Measurements from ENCODE around the gene ASCC2. TPM values are rescaled to one million over a fixed set of nuclear protein-coding genes. Genes with fewer than 3 reads are reported as not detected.

ASCC2 gene
- polyA plus RNA-seq, 1 experiment = 62.6 TPM

DNA sequence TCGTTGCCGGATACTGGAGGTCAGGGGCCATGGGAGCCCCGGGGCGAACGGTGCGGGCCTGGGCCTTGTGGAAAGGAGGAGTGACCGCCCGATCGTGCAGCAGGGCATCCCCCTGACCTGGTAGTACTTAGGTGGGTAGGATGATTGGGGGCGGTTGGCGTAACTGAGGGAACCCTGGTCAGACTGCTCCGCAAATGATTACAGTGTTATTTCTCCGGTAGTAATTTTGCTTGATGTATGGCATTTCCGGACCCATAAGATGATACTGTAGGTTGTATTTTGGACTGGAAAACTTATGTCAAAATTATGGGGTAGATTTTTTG is 45.7 kb upstream of the ASCC2 start:
- CTCF ChIA-PET = interaction anchor here (0.9 to 2.9 kb wide), 2 partner anchors 27 to 122 kb away, joined by 5 to 8 read pairs; no protein-coding TSS in a partner anchor
- Histone ChIP-seq H3K4me3 (ENCODE audit: low read depth, low read length) (peak overlapping the region; percentile 67), H3K36me3 (ENCODE audit: control insufficient read depth, insufficient read depth, low read length) (no peaks in the 10 kb centered on the region), H3K27me3 (ENCODE audit: control insufficient read depth, insufficient read depth, low read length) (no peaks in the 10 kb centered on the region)
- TF ChIP-seq, protein P1, sequence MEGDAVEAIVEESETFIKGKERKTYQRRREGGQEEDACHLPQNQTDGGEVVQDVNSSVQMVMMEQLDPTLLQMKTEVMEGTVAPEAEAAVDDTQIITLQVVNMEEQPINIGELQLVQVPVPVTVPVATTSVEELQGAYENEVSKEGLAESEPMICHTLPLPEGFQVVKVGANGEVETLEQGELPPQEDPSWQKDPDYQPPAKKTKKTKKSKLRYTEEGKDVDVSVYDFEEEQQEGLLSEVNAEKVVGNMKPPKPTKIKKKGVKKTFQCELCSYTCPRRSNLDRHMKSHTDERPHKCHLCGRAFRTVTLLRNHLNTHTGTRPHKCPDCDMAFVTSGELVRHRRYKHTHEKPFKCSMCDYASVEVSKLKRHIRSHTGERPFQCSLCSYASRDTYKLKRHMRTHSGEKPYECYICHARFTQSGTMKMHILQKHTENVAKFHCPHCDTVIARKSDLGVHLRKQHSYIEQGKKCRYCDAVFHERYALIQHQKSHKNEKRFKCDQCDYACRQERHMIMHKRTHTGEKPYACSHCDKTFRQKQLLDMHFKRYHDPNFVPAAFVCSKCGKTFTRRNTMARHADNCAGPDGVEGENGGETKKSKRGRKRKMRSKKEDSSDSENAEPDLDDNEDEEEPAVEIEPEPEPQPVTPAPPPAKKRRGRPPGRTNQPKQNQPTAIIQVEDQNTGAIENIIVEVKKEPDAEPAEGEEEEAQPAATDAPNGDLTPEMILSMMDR (IDR thresholded peaks at IDR 0.05; ENCODE audit: insufficient read depth, low read depth, low read length) = no peak
- POLR2A ChIA-PET = no interaction called here
- DNase-seq (ENCODE audit: low read depth) = no peak

DNA sequence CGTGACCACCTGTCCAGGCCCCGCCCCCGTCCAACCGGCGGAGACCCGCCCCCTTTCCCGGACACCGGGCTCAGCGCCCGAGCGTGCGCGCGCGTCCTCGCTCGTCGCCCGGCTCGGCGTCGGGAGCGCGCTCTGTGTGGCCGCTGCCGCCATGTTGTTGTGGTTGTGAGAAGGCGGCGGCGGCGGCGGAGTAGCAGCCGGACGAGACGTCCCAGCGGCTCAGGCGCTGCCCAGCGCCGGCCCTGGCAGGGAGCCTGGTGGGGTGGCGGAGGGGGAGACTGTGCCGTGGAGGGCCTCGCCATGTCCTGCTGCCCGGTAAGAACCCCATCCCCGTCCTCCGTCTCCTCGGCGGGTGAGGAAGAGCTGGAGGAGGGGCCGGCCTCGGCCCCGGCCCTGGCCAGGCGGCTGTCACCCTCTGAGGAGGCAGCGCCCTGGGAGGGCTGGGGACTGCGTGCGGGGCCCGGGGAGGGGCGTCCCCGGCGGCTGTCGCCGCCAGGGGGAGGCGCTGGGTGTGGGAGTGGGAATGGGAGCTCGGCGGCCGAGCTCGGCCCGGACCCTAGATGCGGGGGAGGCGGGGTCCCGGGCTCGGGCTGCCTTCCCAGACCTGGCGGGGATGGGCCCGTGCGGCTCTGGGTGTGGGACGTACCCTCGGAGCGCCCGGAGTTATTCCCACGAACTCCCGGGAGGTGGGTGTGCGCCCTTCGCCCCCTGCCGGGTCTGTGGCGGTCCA is 45.1 kb upstream of the ASCC2 start, which contains the start of gene MTMR3:
Gene MTMR3, plus strand, starts transcription at position 130 of the 730 bp plus-strand sequence. CDS start 87,886 bp downstream, outside the sequence.
- POLR2A ChIA-PET = no interaction called here
- peak; percentile 15 for DNase-seq (ENCODE audit: low read depth)
- no peaks in the 10 kb centered on the region for H3K36me3 ChIP-seq (ENCODE audit: control insufficient read depth, insufficient read depth, low read length)
- no peaks in the 10 kb centered on the region for H3K27me3 ChIP-seq (ENCODE audit: control insufficient read depth, insufficient read depth, low read length)
- CTCF ChIA-PET = interaction anchor here (0.9 to 2.9 kb wide), 2 partner anchors 27 to 122 kb away, joined by 5 to 8 read pairs; no protein-coding TSS in a partner anchor
- H3K4me3 ChIP-seq (ENCODE audit: low read depth, low read length) = peak within 1 kb of the TSS; percentile 67
- TF ChIP-seq, protein P1 (IDR thresholded peaks at IDR 0.05; ENCODE audit: insufficient read depth, low read depth, low read length) = no peak; the same call in none of the 2 replicates

DNA sequence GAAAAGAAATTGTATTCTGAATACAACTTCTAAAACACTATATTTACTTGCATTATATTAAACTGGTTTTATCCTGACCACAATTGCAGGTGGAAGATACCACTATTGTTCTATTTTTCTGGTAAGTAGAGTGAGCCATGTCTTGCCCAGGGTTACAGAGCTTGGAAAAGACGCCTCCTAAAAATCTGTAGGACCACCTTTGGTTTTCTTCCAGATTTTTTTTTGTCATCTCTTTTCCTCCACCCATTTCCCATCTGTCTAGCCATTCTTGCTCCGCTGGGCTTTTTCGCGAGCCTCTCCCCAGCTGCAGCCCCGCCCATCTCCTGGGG is 44.6 kb upstream of the ASCC2 start:
- no peaks in the 10 kb centered on the region for H3K36me3 ChIP-seq (ENCODE audit: control insufficient read depth, insufficient read depth, low read length)
- TF ChIP-seq, protein P1 (IDR thresholded peaks at IDR 0.05; ENCODE audit: insufficient read depth, low read depth, low read length) = no peak
- ChIA-PET CTCF (interaction anchor here (0.6 to 2.9 kb wide), 5 partner anchors 12 to 123 kb away, joined by 3 to 8 read pairs (median 5); no protein-coding TSS in a partner anchor), POLR2A (no interaction called here)
- H3K27me3 ChIP-seq (ENCODE audit: control insufficient read depth, insufficient read depth, low read length) = no peaks in the 10 kb centered on the region
- DNase-seq (ENCODE audit: low read depth) = no peak
- no peak overlapping the region for H3K4me3 ChIP-seq (ENCODE audit: low read depth, low read length)

DNA sequence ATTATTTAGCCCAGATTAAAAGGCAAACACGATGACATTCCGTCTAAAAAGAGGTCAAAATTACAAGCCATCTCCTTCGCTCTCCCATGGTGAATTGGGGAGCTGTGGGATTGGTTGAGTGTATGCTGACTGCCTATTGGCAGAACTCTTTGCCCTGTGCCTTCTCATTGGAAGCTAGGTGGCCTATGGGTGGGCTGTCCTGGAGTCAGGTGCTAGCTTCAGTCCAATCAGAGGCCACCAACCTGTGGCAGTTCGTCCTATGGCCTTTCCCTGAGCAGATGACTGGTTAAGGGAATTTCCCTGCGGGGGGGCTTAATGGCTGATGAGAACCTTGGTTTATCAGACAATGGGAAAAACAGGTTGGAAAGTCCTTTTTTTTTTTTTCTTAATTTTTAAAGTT is 41.7 kb upstream of the ASCC2 start:
- Histone ChIP-seq H3K4me3 (ENCODE audit: low read depth, low read length) (no peak overlapping the region), H3K27me3 (ENCODE audit: control insufficient read depth, insufficient read depth, low read length) (no peaks in the 10 kb centered on the region), H3K36me3 (ENCODE audit: control insufficient read depth, insufficient read depth, low read length) (no peaks in the 10 kb centered on the region)
- TF ChIP-seq, protein P1 (IDR thresholded peaks at IDR 0.05; ENCODE audit: insufficient read depth, low read depth, low read length) = no peak
- ChIA-PET POLR2A (no interaction called here), CTCF (no interaction called here)
- no peak for DNase-seq (ENCODE audit: low read depth)

DNA sequence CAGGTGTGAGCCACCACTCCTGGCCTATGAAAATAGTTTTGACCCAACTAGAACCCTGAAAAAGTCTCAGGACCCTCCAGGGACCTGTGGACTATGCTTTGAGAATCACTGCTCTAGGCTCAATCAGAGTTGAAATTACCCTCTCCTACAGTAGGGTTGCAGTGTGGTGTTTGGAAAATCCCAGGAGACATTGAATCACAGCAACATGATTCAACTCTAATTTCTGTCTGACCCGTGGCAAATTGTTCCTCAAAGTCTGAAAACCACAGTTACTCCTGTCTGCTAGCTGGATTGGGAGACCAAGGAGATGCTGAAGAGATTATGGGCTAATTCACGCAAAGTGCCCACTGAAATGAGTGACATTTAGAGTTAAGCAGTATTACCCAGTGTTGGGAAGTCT is 39.5 kb upstream of the ASCC2 start:
- Histone ChIP-seq H3K36me3 (ENCODE audit: control insufficient read depth, insufficient read depth, low read length) (no peaks in the 10 kb centered on the region), H3K4me3 (ENCODE audit: low read depth, low read length) (no peak overlapping the region), H3K27me3 (ENCODE audit: control insufficient read depth, insufficient read depth, low read length) (peaks cover 4% of the 10 kb centered on the region)
- ChIA-PET POLR2A (no interaction called here), CTCF (no interaction called here)
- TF ChIP-seq, protein P1 (IDR thresholded peaks at IDR 0.05; ENCODE audit: insufficient read depth, low read depth, low read length) = no peak
- DNase-seq (ENCODE audit: low read depth) = no peak
